RWPE1 (cell line): Measurements from ENCODE around the gene C1D.
A peak's percentile ranks its signal among the peaks of the same experiment; 100 is the strongest.

ENCODE experiments used
- CTCF ChIA-PET: fragments of 350-600 bp; sonication (Branson Sonifier 250); formaldehyde crosslinking; extraction: SDS; loops from one replicate; lab custom pipeline; 2021; lab: Yijun Ruan, JAX
- POLR2A ChIA-PET: fragments of 400-600 bp; formaldehyde crosslinking; extraction: SDS; loops from one replicate; lab custom pipeline; 2020; ENCODE audit warnings: antibody characterized with exemption; ENCODE audit not compliant: low non-redundant PET; lab: Yijun Ruan, JAX
- DNase-seq: peaks from one replicate; pipeline ENCODE4 v3.0.0; 2012; ENCODE audit warnings: low spot score
- H3K27ac ChIP-seq: fragments of 450-650 bp; 2 replicates; pipeline ENCODE4 v1.5.1; 2017
- CTCF ChIP-seq: fragments of 450-650 bp; conservative IDR thresholded peaks from 2 replicates; pipeline ENCODE4 v1.5.1; 2017; ENCODE audit warnings: low read depth, mild to moderate bottlenecking

Gene C1D

DNA sequence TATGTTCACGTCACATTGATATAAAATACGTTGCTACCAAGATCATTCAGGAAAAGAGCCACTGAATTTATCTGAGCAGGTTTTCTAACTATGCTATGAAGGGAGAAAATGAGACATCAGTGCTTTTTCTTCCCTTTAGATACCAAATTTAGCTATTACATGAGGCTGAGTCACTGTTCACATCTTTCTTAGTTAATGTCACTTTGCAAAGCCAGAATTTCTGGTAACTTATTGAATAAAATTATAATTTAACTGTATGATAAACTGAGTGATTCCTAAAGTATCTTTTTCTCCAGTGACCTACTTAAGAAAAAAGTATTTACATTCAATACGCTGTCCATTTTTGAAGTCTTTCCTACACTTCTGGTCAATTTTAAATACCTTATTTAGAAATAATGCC, 22.7 kb downstream of the C1D start:
- no peak for DNase-seq
- POLR2A ChIA-PET = no interaction called here
- TF ChIP-seq CTCF = no peak
- no peak overlapping the region for H3K27ac ChIP-seq
- CTCF ChIA-PET = no interaction called here

- ChIA-PET POLR2A (no interaction called here), CTCF (interaction anchor here (0.5 kb wide), 1 partner anchor 764 kb away, joined by 3 read pairs; no protein-coding TSS in a partner anchor)
- no peak for TF ChIP-seq CTCF
- DNase-seq = no peak
- no peak overlapping the region for H3K27ac ChIP-seq
Observed at GRCh38 chr2:68039317-68039716, 23.5 kb downstream of the C1D start.

- CTCF ChIA-PET = interaction anchor here (0.6 kb wide), 1 partner anchor 1599 kb away, joined by 3 read pairs; no protein-coding TSS in a partner anchor
- no peak for TF ChIP-seq CTCF
- POLR2A ChIA-PET = no interaction called here
- no peak overlapping the region for H3K27ac ChIP-seq
- no peak for DNase-seq
Observed at GRCh38 chr2:68032702-68033101, 30.1 kb downstream of the C1D start.

DNA sequence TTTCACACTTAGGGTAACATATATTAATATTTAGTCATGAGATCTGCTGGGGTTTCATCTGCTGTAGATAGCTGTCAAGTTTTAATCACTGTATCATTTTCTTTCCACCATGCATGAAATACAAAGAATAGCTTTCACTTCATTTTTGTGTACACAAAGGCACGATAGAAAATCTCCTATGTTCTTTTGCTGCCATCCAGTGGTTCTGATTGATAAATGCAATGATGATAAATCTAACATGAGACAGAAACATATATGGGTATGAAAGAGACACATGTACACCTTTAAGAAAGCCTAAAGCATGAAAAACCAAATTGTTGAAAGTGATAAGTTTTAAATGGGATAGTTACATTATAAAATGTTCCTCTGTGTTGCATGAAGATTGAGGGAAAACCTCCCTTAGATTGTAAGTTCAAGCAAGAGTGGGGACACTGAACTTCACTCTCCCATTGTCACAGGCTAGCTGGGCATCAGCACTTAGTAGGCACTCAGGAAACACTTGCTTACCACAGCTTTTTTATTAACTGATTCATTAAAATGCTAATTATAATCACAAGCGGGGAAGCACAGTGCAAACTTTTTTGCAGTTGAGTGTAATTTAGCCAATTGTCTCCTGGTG, 31.2 kb downstream of the C1D start:
- CTCF ChIA-PET = interaction anchor here (0.6 to 2.0 kb wide), 12 partner anchors 51 to 1595 kb away, joined by 3 to 13 read pairs (median 3); no protein-coding TSS in a partner anchor
- no peak overlapping the region for H3K27ac ChIP-seq
- peak; percentile 81 for TF ChIP-seq CTCF
- POLR2A ChIA-PET = no interaction called here
- peak; percentile 49 for DNase-seq

- POLR2A ChIA-PET = no interaction called here
- no peak for TF ChIP-seq CTCF
- H3K27ac ChIP-seq = no peak overlapping the region
- CTCF ChIA-PET = interaction anchor here (0.6 to 2.0 kb wide), 12 partner anchors 51 to 1594 kb away, joined by 3 to 13 read pairs (median 4); no protein-coding TSS in a partner anchor
- no peak for DNase-seq
Observed at GRCh38 chr2:68031043-68031442, 31.8 kb downstream of the C1D start.

DNA sequence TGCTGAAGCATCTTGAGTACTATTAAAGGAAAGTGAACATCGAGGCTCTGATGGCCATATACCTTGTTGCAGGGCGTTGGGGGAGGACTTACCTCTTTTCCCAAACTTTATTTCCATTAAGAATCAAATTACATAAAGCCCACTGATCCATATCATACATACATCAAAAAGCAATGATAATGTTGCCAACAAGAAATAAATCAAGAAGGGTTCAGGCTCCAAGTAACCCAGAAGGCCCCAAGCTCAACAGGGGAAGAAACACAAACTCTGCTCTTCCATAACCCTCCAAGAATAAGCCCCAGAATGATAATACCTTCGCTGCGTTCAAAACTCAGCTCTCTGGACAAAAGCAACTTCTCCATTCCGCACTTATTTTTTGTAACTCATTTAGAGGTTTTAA, 32.3 kb downstream of the C1D start:
- CTCF ChIA-PET = interaction anchor here (0.6 to 2.0 kb wide), 5 partner anchors 184 to 1950 kb away, joined by 3 to 13 read pairs (median 4); no protein-coding TSS in a partner anchor
- TF ChIP-seq CTCF = no peak
- DNase-seq = no peak
- no peak overlapping the region for H3K27ac ChIP-seq
- POLR2A ChIA-PET = no interaction called here
